Activated gamma-delta T cell treated with anti-CD3 and anti-CD28 coated beads, Interleukin-2, amount 50 U/mL, for 16 hours (primary cell): ENCODE data around the gene CCDC116.

Experiments
- DNase-seq: peaks from one replicate; pipeline ENCODE4 v3.0.0-alpha.2; 2020; ENCODE audit warnings: low read depth

Gene CCDC116

DNA sequence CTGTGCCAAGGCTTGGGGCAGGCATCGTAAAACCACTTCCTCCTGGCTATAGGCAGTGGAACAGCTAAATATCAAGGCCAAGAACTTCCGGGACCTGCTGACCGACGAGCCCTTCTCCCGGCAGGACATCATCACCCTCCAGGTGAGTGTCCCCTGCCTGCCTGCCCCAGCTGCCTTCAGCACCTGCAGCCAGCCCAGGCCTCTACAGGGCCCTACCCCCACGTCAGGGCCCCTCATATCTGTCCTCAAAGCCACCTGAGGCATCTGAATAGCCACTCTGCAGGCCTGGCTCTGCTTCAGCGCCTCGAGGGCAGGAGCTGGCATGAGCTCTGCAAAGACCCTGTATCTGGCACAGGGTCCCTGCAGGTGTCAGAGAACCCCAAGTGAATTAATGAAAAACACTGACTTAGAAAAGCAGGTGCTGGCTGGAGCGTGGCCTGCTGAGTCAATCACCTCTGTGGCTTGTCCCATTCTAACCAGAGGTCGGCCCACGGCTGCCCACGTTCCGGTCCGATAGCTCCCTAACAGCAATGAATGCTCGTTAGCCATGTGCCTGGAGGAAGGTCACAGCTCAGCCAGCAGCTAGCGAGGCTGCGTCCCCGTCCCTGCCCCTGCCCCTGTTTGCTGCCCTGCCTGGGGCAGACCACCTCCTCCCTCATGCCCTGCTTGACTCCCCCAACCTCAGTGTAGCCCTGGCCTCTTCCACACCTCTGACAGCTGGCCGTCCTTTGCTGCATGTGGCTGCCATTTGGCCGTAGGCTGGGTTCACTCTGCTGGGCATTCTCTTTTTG is 50.0 kb downstream of the CCDC116 start:
- DNase-seq = no peak

DNA sequence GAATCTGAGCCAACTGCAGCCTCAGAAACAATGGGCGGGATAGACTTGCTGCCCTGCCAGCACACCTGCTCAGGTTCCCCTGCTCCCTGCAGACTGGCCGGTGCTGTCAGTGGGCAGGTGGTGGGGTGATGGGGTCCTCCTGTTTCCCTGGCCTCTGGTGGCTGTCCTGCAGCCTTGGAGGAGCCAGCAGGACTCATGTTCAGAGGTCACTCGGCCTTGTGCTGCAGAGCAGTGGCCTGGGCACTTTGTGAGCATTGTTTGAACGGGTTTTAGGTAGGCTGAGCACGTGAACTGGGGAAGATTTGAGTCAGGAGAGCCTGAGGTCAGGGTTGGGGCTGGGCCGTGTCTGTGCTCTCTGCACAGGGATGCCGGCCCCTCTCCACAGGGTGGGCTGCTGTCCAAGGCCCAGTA is 50.8 kb downstream of the CCDC116 start:
- DNase-seq = no peak

GRCh38 chr22:21684492-21685163 is 52.1 kb downstream of the CCDC116 start:
- DNase-seq = no peak

DNA sequence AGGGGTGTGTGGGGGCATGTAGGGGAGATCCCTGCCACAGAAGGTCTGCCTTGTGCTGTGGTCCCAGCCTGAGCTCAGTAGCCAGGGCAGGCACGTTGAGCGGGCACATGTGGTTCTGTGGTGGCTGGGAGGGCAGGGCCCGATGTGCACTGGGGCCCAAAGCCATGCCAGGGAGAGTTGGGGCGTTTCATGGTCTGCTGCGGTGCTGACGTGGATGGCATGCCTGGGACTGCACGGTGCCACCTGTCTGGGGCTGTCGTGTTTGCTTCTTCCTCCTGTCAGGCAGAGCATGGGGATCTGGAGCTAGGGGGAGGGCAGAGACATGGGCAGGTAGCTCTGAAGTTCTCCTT is 52.6 kb downstream of the CCDC116 start:
- no peak for DNase-seq

DNA sequence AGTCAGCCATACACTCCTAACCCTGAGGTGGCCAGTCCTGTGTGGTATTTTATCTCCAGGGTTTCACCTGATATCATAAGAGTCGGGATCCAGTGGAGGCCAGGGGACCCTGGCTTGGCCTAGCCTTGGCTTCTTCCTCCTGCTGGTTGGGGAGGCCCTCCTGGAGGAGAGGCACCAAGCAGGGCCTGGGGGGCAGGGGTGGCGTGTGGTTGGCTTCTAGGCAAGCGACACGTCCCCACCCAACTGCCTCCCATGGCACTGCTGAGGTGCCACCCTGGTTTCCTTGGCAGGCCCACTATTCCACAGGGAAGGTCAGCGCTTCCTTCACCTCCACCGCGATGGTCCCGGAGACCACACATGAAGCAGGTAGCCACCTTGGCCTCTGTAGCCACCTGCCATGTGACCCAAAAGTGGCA is 53.6 kb downstream of the CCDC116 start:
- DNase-seq = no peak
